HepG2 (cell line): ENCODE results near the gene SRSF7. TPM values are rescaled to one million over a fixed set of nuclear protein-coding genes. Genes with fewer than 3 reads are reported as not detected.
A peak's percentile ranks its signal among the peaks of the same experiment; 100 is the strongest.

ENCODE experiments used
- AGO2 ChIP-seq: fragments of 200-400 bp; formaldehyde crosslinking; optimal IDR thresholded peaks from 2 replicates; pipeline ENCODE3; 2017; ENCODE audit warnings: mild to moderate bottlenecking, low read depth, low read length, moderate library complexity
- AKNA ChIP-seq: sonication (generic); formaldehyde crosslinking; IDR thresholded peaks from 2 replicates; pipeline ENCODE4 v1.4.0; 2020; ENCODE audit warnings: missing genetic modification reagents, borderline replicate concordance
- DMAP1 ChIP-seq: IDR thresholded peaks from 2 replicates; pipeline ENCODE4 v1.6.1; 2016
- GATAD1 ChIP-seq: IDR thresholded peaks from 2 replicates; pipeline ENCODE4 v1.6.1; 2016; ENCODE audit warnings: missing genetic modification reagents, missing compliant biosample characterization
- GLMP ChIP-seq: sonication (generic); formaldehyde crosslinking; IDR thresholded peaks from 2 replicates; pipeline ENCODE4 v1.9.0; 2021; ENCODE audit warnings: missing genetic modification reagents, mild to moderate bottlenecking, borderline replicate concordance
- HNF1B ChIP-seq: sonication (generic); formaldehyde crosslinking; IDR thresholded peaks from 2 replicates; pipeline ENCODE4 v1.5.1; 2020; ENCODE audit warnings: mild to moderate bottlenecking, moderate library complexity, missing genetic modification reagents
- NFATC3 ChIP-seq: sonication (generic); formaldehyde crosslinking; IDR thresholded peaks from 2 replicates; pipeline ENCODE4 v1.5.1; 2020; ENCODE audit warnings: mild to moderate bottlenecking, missing genetic modification reagents
- PAWR ChIP-seq: sonication (generic); formaldehyde crosslinking; IDR thresholded peaks from 2 replicates; pipeline ENCODE4 v1.4.0; 2020; ENCODE audit warnings: missing genetic modification reagents, mild to moderate bottlenecking, borderline replicate concordance
- PRPF4 ChIP-seq: fragments of 200-400 bp; formaldehyde crosslinking; IDR thresholded peaks from 2 replicates; pipeline ENCODE4 v1.6.1; 2016; ENCODE audit warnings: low read length, low read depth; ENCODE audit not compliant: poor library complexity, severe bottlenecking
- RFX5 ChIP-seq: IDR thresholded peaks from 2 replicates; pipeline ENCODE4 v1.6.1; 2011; ENCODE audit warnings: low read depth, low read length, improper control_type of control experiment
- SATB2 ChIP-seq: sonication (generic); formaldehyde crosslinking; IDR thresholded peaks from 2 replicates; pipeline ENCODE4 v1.5.0; 2020; ENCODE audit warnings: missing genetic modification reagents
- SOX5 ChIP-seq: IDR thresholded peaks from 2 replicates; pipeline ENCODE4 v1.6.1; 2016; ENCODE audit warnings: borderline replicate concordance
- TOE1 ChIP-seq: sonication (generic); formaldehyde crosslinking; IDR thresholded peaks from 2 replicates; pipeline ENCODE4 v1.4.0; 2020; ENCODE audit warnings: mild to moderate bottlenecking, missing genetic modification reagents
- ZMAT3 ChIP-seq: sonication (generic); formaldehyde crosslinking; conservative IDR thresholded peaks from 2 replicates; pipeline ENCODE4 v1.7.0; 2021; ENCODE audit warnings: missing genetic modification reagents
- ZNF235 ChIP-seq: sonication (generic); formaldehyde crosslinking; IDR thresholded peaks from 2 replicates; pipeline ENCODE4 v1.8.1; 2023; ENCODE audit warnings: mild to moderate bottlenecking, missing genetic modification reagents, borderline replicate concordance
- ZNF260 ChIP-seq: sonication (generic); formaldehyde crosslinking; IDR thresholded peaks from 2 replicates; pipeline ENCODE4 v1.4.0; 2020; ENCODE audit warnings: missing genetic modification reagents, low read depth, mild to moderate bottlenecking, borderline replicate concordance
- ZNF329 ChIP-seq: sonication (generic); formaldehyde crosslinking; IDR thresholded peaks from 2 replicates; pipeline ENCODE4 v1.9.0; 2021; ENCODE audit warnings: low read depth, mild to moderate bottlenecking, missing genetic modification reagents
- ZNF383 ChIP-seq: sonication (generic); formaldehyde crosslinking; IDR thresholded peaks from 2 replicates; pipeline ENCODE4 v1.4.0; 2020; ENCODE audit warnings: missing genetic modification reagents, mild to moderate bottlenecking, borderline replicate concordance
- ZNF432 ChIP-seq: sonication (generic); formaldehyde crosslinking; IDR thresholded peaks from 2 replicates; pipeline ENCODE4 v1.5.0; 2020; ENCODE audit warnings: missing genetic modification reagents, mild to moderate bottlenecking, borderline replicate concordance
- ZNF605 ChIP-seq: sonication (generic); formaldehyde crosslinking; IDR thresholded peaks from 2 replicates; pipeline ENCODE4 v1.8.0; 2022; ENCODE audit warnings: mild to moderate bottlenecking, missing genetic modification reagents
- ZNF749 ChIP-seq: sonication (generic); formaldehyde crosslinking; IDR thresholded peaks from 2 replicates; pipeline ENCODE4 v1.8.0; 2022; ENCODE audit warnings: mild to moderate bottlenecking, missing genetic modification reagents, moderate library complexity, borderline replicate concordance
- ZNF841 ChIP-seq: sonication (generic); formaldehyde crosslinking; IDR thresholded peaks from 2 replicates; pipeline ENCODE4 v1.8.1; 2023; ENCODE audit warnings: missing genetic modification reagents, borderline replicate concordance
- ZSCAN22 ChIP-seq: sonication (generic); formaldehyde crosslinking; IDR thresholded peaks from 2 replicates; pipeline ENCODE4 v1.4.0; 2020; ENCODE audit warnings: mild to moderate bottlenecking, missing genetic modification reagents
- polyA plus RNA-seq, 8 experiments: library from polyadenylated mRNA; depleted of rRNA in 3 of 8; stranded (reverse) in 7 of 8; unstranded in 1 of 8; fragments of >200 nt; fragmentation: Illumina TruSeq in 4 of 8; extraction: Trizol in 4 of 8; gene quantifications; 2 replicates each; pipeline versions ENCODE4 v1.2.1 to v1.2.3, GENCODE V29; 2011 to 2016; ENCODE audit warnings: low read depth in 4 of 8, missing spikeins in 1 of 8, mixed read lengths in 1 of 8; ENCODE audit not compliant: insufficient read depth in 1 of 8
- total RNA-seq, 5 experiments: library from RNA; depleted of rRNA; stranded (reverse); fragments of >200 nt; fragmentation: Illumina TruSeq; extraction: Trizol; gene quantifications; 2 replicates each; pipeline ENCODE4 v1.2.3, GENCODE V29; 2016; ENCODE audit warnings: low read depth in 1 of 5

The SRSF7 gene
- total and polyA plus RNA-seq, 2 of the 13 experiments (the other 11 are each of a cell fraction or from before 2014, with no cell fraction given) = 172 to 275 TPM

- TF ChIP-seq AGO2 (peak; percentile 96), PRPF4 (no peak), TOE1 (CRISPR knock-in tag) (0 out of 2 replicates have a peak, but pooled peaks have one; percentile 71), NFATC3 (CRISPR knock-in tag) (peak; percentile 92), ZNF841 (CRISPR knock-in tag) (peak; percentile 89; the same call in 1 of the 2 replicates), ZNF749 (CRISPR knock-in tag) (peak; percentile 94; the same call in 1 of the 2 replicates), ZMAT3 (CRISPR knock-in tag) (peak; percentile 98), ZNF605 (CRISPR knock-in tag) (no peak; the same call in 1 of the 2 replicates), GLMP (0 out of 2 replicates have a peak, but pooled peaks have one; percentile 6), ZNF432 (no peak), ZNF235 (CRISPR knock-in tag) (peak; percentile 93; the same call in 1 of the 2 replicates), GATAD1 (CRISPR knock-in tag) (peak; percentile 55), SATB2 (CRISPR knock-in tag) (no peak), DMAP1 (CRISPR knock-in tag) (peak; percentile 97), ZNF329 (CRISPR knock-in tag) (0 out of 2 replicates have a peak, but pooled peaks have one; percentile 22), ZNF383 (CRISPR knock-in tag) (no peak), RFX5 (no peak), PAWR (CRISPR knock-in tag) (peak; percentile 72), ZNF260 (CRISPR knock-in tag) (no peak), AKNA (CRISPR knock-in tag) (no peak; the same call in 1 of the 2 replicates), SOX5 (CRISPR knock-in tag) (peak; percentile 84; the same call in 1 of the 2 replicates), ZSCAN22 (CRISPR knock-in tag) (no peak), HNF1B (CRISPR knock-in tag) (peak; percentile 85; the same call in 1 of the 2 replicates)
Measured at GRCh38 chr2:38750891-38751595, at the start of gene SRSF7 (continued).
